Mammary epithelial cell (primary cell): Measurements from ENCODE around the gene APOL1.

Experiments used
- CTCF ChIP-seq, 2 donors: IDR thresholded peaks in 1 of 2; conservative IDR thresholded peaks in 1 of 2; 2 replicates each; pipeline ENCODE4 v1.5.1; 2011 to 2012; ENCODE audit warnings: inconsistent platforms in 2 of 2, low read length in 2 of 2, mild to moderate bottlenecking in 2 of 2, control low read depth in 1 of 2, low read depth in 1 of 2; ENCODE audit not compliant: insufficient read depth in 1 of 2; ENCODE audit errors: extremely low read depth in 1 of 2
- EZH2 ChIP-seq: IDR thresholded peaks from 2 replicates; pipeline ENCODE4 v1.6.1; 2012; ENCODE audit warnings: low read length, inconsistent platforms, borderline replicate concordance

DNA sequence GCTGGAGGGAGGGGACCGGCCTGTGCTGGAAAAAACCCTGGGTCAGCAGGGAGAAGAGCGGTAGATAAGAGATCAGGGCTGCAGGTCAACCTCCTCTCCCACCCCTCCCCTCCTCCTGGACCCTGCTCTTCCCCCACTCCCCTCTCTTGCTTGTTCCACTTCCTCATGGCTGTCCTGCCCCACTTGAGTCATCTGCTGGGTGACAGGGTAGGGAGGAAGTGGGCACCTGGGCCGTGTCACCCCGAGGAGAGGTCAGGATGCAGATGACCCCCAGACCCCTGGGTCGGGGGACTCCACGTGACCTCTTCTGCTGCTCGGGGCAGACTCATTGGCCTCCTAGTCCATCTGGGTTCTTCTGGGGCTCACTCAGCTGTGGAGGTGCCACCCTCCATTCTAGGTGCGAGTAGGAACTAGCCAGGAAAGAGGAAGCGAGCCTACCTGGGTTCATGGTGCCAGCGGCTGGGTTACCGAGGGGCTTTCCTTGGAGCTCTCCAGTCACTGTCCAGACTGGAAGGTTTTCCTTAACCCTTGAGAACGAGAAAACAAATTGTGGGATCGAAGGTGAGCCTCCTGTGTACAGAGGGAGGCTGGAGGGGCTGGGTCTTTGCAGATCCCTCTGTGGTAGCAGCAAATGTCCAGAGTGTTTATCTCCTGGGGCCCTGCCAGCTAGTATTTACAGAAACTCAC, 20.1 kb upstream of the APOL1 start:
- TF ChIP-seq CTCF (conservative IDR thresholded peaks at IDR 0.05 in 1 of 2, IDR thresholded peaks at IDR 0.05 in 1 of 2; ENCODE audit: extremely low read depth in 1 of 2, insufficient read depth in 1 of 2, low read depth in 1 of 2, low read length in 2 of 2) (no peak), EZH2 (no peak)
